HTERT RPE-1 (cell line): Measurements from ENCODE around the gene BABAM1.

Experiments used
- in situ Hi-C: fragments of 300-500 bp; cut with MboI; formaldehyde crosslinking; loops from 4 replicates; pipeline ENCODE4 v1.14.3; 2020; ENCODE audit warnings: low sequenced_read_pairs

BABAM1 gene

GRCh38 chr19:17266975-17267788 is at the start of gene BABAM1:
BABAM1 (plus strand) TSS chr19:17267443; CDS start chr19:17268807, 1,364 bp downstream.
- in situ Hi-C loops, result no loop called here

- in situ Hi-C loops, result no loop called here
Observed at GRCh38 chr19:17219286-17219685, 48.0 kb upstream of the BABAM1 start.

- in situ Hi-C loops, result no loop called here
Observed at GRCh38 chr19:17220207-17220758, 47.0 kb upstream of the BABAM1 start.

- in situ Hi-C loops, result no loop called here
Observed at GRCh38 chr19:17225053-17225452, 42.2 kb upstream of the BABAM1 start.

- in situ Hi-C loops, result no loop called here
Observed at GRCh38 chr19:17226002-17226933, 41.0 kb upstream of the BABAM1 start, which contains the start of gene OCEL1. OCEL1 (plus strand) TSS chr19:17226226; CDS start chr19:17226248, 22 bp downstream.

GRCh38 chr19:17227798-17228367 is 39.4 kb upstream of the BABAM1 start:
- in situ Hi-C loops, result no loop called here

GRCh38 chr19:17229890-17230289 is 37.4 kb upstream of the BABAM1 start:
- in situ Hi-C loops, result no loop called here

GRCh38 chr19:17232258-17232657 is 35.0 kb upstream of the BABAM1 start:
- in situ Hi-C loops, result no loop called here

GRCh38 chr19:17234911-17235299 is 32.3 kb upstream of the BABAM1 start:
- in situ Hi-C loops, result no loop called here

GRCh38 chr19:17235300-17235970 is 31.8 kb upstream of the BABAM1 start:
- in situ Hi-C loops, result no loop called here

- in situ Hi-C loops, result no loop called here
Observed at GRCh38 chr19:17235971-17236777, 31.1 kb upstream of the BABAM1 start.

- in situ Hi-C loops, result no loop called here
Observed at GRCh38 chr19:17236811-17237543, 30.3 kb upstream of the BABAM1 start.

GRCh38 chr19:17237747-17238706 is 29.2 kb upstream of the BABAM1 start:
- in situ Hi-C loops, result no loop called here

- in situ Hi-C loops, result no loop called here
Observed at GRCh38 chr19:17240062-17240752, 27.0 kb upstream of the BABAM1 start.

- in situ Hi-C loops, result no loop called here
Observed at GRCh38 chr19:17240826-17241399, 26.3 kb upstream of the BABAM1 start.

GRCh38 chr19:17242431-17243208 is 24.6 kb upstream of the BABAM1 start:
- in situ Hi-C loops, result no loop called here
